A673 (cell line): ENCODE data around the gene LRP11. TPM values are rescaled to one million over a fixed set of nuclear protein-coding genes. Genes with fewer than 3 reads are reported as not detected.

Source experiments
- BruUV-seq: library from RNA; stranded (reverse); fragments of 400-500 nt; replicated peaks from 2 replicates; lab custom pipeline; 2021; lab: Mats Ljungman, UMichigan
- CTCF ChIA-PET: fragments of 300-600 bp; sonication (Branson Sonifier 250); formaldehyde crosslinking; loops from one replicate; lab custom pipeline; 2022; ENCODE audit warnings: antibody characterized with exemption; lab: Charles Lee
- POLR2A ChIA-PET: fragments of 300-600 bp; sonication (Branson Sonifier 250); formaldehyde crosslinking; loops from one replicate; lab custom pipeline; 2022; ENCODE audit warnings: antibody characterized with exemption; ENCODE audit not compliant: low non-redundant PET; lab: Charles Lee
- DNase-seq: peaks from one replicate; pipeline ENCODE4 v3.0.0-alpha.2; 2015; ENCODE audit warnings: low spot score
- H3K27ac ChIP-seq: fragments of 200-600 bp; sonication (generic); 2 replicates; pipeline ENCODE4 v1.5.1; 2016; ENCODE audit warnings: mixed run types, low read depth, mild to moderate bottlenecking, mixed read lengths, antibody characterized with exemption, low read length; ENCODE audit not compliant: poor library complexity, severe bottlenecking
- H3K27me3 ChIP-seq: fragments of 200-600 bp; sonication (generic); replicated peaks from 2 replicates; pipeline ENCODE4 v1.6.1; 2017; ENCODE audit warnings: mixed run types, low read depth, mild to moderate bottlenecking, mixed read lengths, antibody characterized with exemption, low read length; ENCODE audit not compliant: insufficient read depth, poor library complexity
- H3K36me3 ChIP-seq: fragments of 200-600 bp; sonication (generic); 2 replicates; pipeline ENCODE4 v1.6.1; 2016; ENCODE audit warnings: mixed run types, mild to moderate bottlenecking, mixed read lengths, antibody characterized with exemption, low read length; ENCODE audit not compliant: insufficient read depth, poor library complexity, severe bottlenecking
- H3K4me1 ChIP-seq: fragments of 200-600 bp; sonication (generic); 2 replicates; pipeline ENCODE4 v1.6.1; 2017; ENCODE audit warnings: mixed run types, mild to moderate bottlenecking, mixed read lengths, antibody characterized with exemption, low read length; ENCODE audit not compliant: insufficient read depth, poor library complexity, severe bottlenecking
- H3K4me3 ChIP-seq: fragments of 200-600 bp; sonication (generic); 2 replicates; pipeline ENCODE4 v1.5.1; 2016; ENCODE audit warnings: low read depth, mixed run types, mild to moderate bottlenecking, mixed read lengths, low read length; ENCODE audit not compliant: poor library complexity, severe bottlenecking
- H3K9me3 ChIP-seq: fragments of 200-600 bp; sonication (generic); 2 replicates; pipeline ENCODE4 v1.6.1; 2016; ENCODE audit warnings: mixed run types, low read depth, mild to moderate bottlenecking, mixed read lengths, antibody characterized with exemption, low read length; ENCODE audit not compliant: poor library complexity, severe bottlenecking
- CTCF ChIP-seq: fragments of 300-800, 200-600 bp; sonication (generic); conservative IDR thresholded peaks from 2 replicates; pipeline ENCODE4 v1.5.1; 2017; ENCODE audit warnings: low read depth, mild to moderate bottlenecking, antibody characterized with exemption, low read length, moderate library complexity, mixed read lengths
- EZH2 ChIP-seq: fragments of 200-600 bp; sonication (generic); IDR thresholded peaks from 2 replicates; pipeline ENCODE4 v1.6.1; 2017; ENCODE audit warnings: borderline replicate concordance, low read depth, mild to moderate bottlenecking, mixed read lengths, antibody characterized with exemption, low read length; ENCODE audit not compliant: poor library complexity, severe bottlenecking
- intact Hi-C: fragments of 100-400 bp; cut with micrococcal nuclease; formaldehyde crosslinking; loops from one replicate; pipeline ENCODE4 v1.10.0; 2022; ENCODE audit not compliant: unreplicated experiment
- total RNA-seq: library from RNA; stranded (reverse); gene quantifications from 2 replicates; pipeline ENCODE4 v1.2.3, GENCODE V29; 2021

LRP11 gene
- total RNA-seq, 1 experiment from 2014 or later = 56.1 TPM

GRCh38 chr6:149820506-149820905 is 43.7 kb downstream of the LRP11 start:
- H3K4me1 ChIP-seq = no peaks in the 10 kb centered on the region
- H3K36me3 ChIP-seq = peaks cover 6% of the 10 kb centered on the region
- TF ChIP-seq CTCF = no peak
- no peak for TF ChIP-seq EZH2
- H3K4me3 ChIP-seq = no peak overlapping the region
- H3K9me3 ChIP-seq = no peaks in the 10 kb centered on the region
- H3K27me3 ChIP-seq = no peaks in the 10 kb centered on the region
- POLR2A ChIA-PET = no interaction called here
- H3K27ac ChIP-seq = no peak overlapping the region
- no peak for DNase-seq
- BruUV-seq = no TSS peak
- CTCF ChIA-PET = no interaction called here
- intact Hi-C loops = no loop called here

GRCh38 chr6:149815788-149816187 is 48.4 kb downstream of the LRP11 start:
- Histone ChIP-seq H3K27me3 (no peaks in the 10 kb centered on the region), H3K4me1 (no peaks in the 10 kb centered on the region), H3K9me3 (no peaks in the 10 kb centered on the region), H3K27ac (no peak overlapping the region), H3K36me3 (no peaks in the 10 kb centered on the region), H3K4me3 (no peak overlapping the region)
- POLR2A ChIA-PET = no interaction called here
- TF ChIP-seq EZH2 (no peak), CTCF (no peak)
- no peak for DNase-seq
- CTCF ChIA-PET = no interaction called here
- intact Hi-C loops = no loop called here
- no TSS peak for BruUV-seq

GRCh38 chr6:149813351-149813750 is 50.8 kb downstream of the LRP11 start:
- H3K9me3 ChIP-seq = no peaks in the 10 kb centered on the region
- TF ChIP-seq EZH2 = no peak
- no peak for TF ChIP-seq CTCF
- no peaks in the 10 kb centered on the region for H3K27me3 ChIP-seq
- no TSS peak for BruUV-seq
- ChIA-PET POLR2A (no interaction called here), CTCF (no interaction called here)
- H3K4me1 ChIP-seq = no peaks in the 10 kb centered on the region
- intact Hi-C loops = no loop called here
- DNase-seq = no peak
- H3K27ac ChIP-seq = no peak overlapping the region
- no peaks in the 10 kb centered on the region for H3K36me3 ChIP-seq
- no peak overlapping the region for H3K4me3 ChIP-seq
